ENCODE results near the gene THSD7B. TPM values are rescaled to one million over a fixed set of nuclear protein-coding genes. Genes with fewer than 3 reads are reported as not detected.
A peak's percentile ranks its signal among the peaks of the same experiment; 100 is the strongest.

The THSD7B gene
- total and polyA plus RNA-seq, 2 experiments from 2014 or later: 0.86 to 3.8 TPM

DNA sequence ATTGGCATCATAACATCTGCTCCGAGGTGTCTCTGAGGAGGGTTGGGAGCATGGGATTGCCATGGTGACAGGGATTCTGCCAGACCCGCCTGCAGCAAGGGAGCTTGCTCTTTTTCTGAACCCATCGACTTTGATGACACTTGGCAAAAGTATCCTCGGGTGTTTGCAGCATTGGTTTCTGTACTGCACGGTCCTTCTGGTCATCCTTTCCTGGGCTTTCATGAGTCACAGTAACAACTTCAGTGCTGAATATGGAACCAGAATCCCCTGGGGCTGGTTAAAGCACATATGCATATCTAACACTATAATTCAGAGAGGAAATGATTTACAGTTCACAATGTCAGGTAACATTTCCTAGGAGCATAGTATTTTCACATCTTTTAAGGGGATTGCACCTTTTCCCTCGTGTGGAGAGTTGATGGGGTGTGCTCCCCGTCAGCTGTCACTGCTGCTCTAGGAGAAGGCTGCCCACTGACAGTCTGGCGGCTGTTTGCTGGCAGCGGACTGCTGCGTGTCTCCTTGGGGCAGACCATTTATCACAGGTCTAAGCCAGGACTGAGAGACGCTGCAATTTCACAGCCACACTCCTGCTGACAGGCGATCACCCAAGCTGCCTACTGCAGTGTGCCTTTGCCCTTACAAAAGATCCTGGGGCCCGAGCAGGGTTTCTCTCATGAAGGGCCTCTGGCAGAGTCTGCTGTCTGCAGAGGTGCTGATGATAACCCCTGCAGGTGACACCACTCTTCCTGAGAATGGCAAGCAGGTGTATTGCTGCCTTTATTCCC, 425.3 kb downstream of the THSD7B start:
- Histone ChIP-seq H3K4me2 (no peak overlapping the region), H4K20me1 (replicated peaks; ENCODE audit: insufficient read depth) (no peaks in the 10 kb centered on the region), H3K9me2 (ENCODE audit: insufficient read depth) (no peaks in the 10 kb centered on the region), H3K36me3 (ENCODE audit: insufficient read depth) (no peaks in the 10 kb centered on the region), H3K79me2 (replicated peaks; ENCODE audit: insufficient read depth) (no peaks in the 10 kb centered on the region), H3K4me1 (ENCODE audit: insufficient read depth) (peaks cover 20% of the 10 kb centered on the region), H2AFZ (no peak overlapping the region), H3K4me3 (no peak overlapping the region), H3K27ac (ENCODE audit: low read depth) (no peak overlapping the region), H3F3A (replicated peaks; ENCODE audit: low read depth) (no peaks in the 10 kb centered on the region), H3K27me3 (ENCODE audit: insufficient read depth) (peaks cover 9% of the 10 kb centered on the region; the same call in 1 of the 2 replicates)
- Mint-ChIP-seq H3K4me1 (peaks cover 28% of the 10 kb centered on the region), H3K27me3 (ENCODE audit: insufficient read depth, low read depth, poor library complexity) (no peaks in the 10 kb centered on the region), H3K9me3 (no peaks in the 10 kb centered on the region; the same call in 2 of the 3 replicates), H3K4me3 (no peak overlapping the region), H3K36me3 (ENCODE audit: low read depth) (no peaks in the 10 kb centered on the region), H3K27ac (no peak overlapping the region)
- DNase-seq (ENCODE audit: low spot score): no peak
- peak; percentile 54 for ATAC-seq
- TF ChIP-seq ZNF331 (CRISPR knock-in tag; IDR thresholded peaks at IDR 0.05; ENCODE audit: low read depth) (no peak), ZNF462 (CRISPR knock-in tag; IDR thresholded peaks at IDR 0.05) (no peak), STAT1 (IDR thresholded peaks at IDR 0.05; ENCODE audit: unreplicated experiment) (no peak), CTCF (conservative IDR thresholded peaks at IDR 0.05; ENCODE audit: low read depth in 2 of 2) (no peak), REST (IDR thresholded peaks at IDR 0.05; ENCODE audit: unreplicated experiment) (no peak), EZH2 (IDR thresholded peaks at IDR 0.05; ENCODE audit: low read depth, unreplicated experiment) (no peak), CREB1 (CRISPR knock-in tag; IDR thresholded peaks at IDR 0.05; ENCODE audit: low read depth) (no peak), POLR2AphosphoS5 (IDR thresholded peaks at IDR 0.05; ENCODE audit: low read depth) (no peak), NANOG (IDR thresholded peaks at IDR 0.05; ENCODE audit: borderline replicate concordance) (no peak), JUNB (IDR thresholded peaks at IDR 0.05; ENCODE audit: unreplicated experiment) (no peak), EZH2phosphoT487 (IDR thresholded peaks at IDR 0.05; ENCODE audit: unreplicated experiment) (no peak), ZNF114 (CRISPR knock-in tag; IDR thresholded peaks at IDR 0.05) (no peak)
- TF ChIP-seq, protein P1, sequence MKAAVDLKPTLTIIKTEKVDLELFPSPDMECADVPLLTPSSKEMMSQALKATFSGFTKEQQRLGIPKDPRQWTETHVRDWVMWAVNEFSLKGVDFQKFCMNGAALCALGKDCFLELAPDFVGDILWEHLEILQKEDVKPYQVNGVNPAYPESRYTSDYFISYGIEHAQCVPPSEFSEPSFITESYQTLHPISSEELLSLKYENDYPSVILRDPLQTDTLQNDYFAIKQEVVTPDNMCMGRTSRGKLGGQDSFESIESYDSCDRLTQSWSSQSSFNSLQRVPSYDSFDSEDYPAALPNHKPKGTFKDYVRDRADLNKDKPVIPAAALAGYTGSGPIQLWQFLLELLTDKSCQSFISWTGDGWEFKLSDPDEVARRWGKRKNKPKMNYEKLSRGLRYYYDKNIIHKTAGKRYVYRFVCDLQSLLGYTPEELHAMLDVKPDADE (IDR thresholded peaks at IDR 0.05): no peak
